Astrocyte (in vitro differentiated cells and primary cell): Measurements from ENCODE around the gene IL4R. TPM values are rescaled to one million over a fixed set of nuclear protein-coding genes. Genes with fewer than 3 reads are reported as not detected.

Experiments
- DNase-seq: peaks from one replicate; pipeline ENCODE4 v3.0.0-alpha.2; 2010; ENCODE audit warnings: low read depth
- FAIRE-seq: peaks from 2 replicates; lab custom pipeline; 2011; peaks lifted over from hg19 to GRCh38; lab: Jason Lieb, UNC
- H2AFZ ChIP-seq: 2 replicates; pipeline ENCODE4 v1.6.0; 2012; ENCODE audit warnings: low read depth, low read length, inconsistent platforms
- H3K27ac ChIP-seq: 2 replicates; pipeline ENCODE4 v1.5.1; 2011; ENCODE audit warnings: low read depth, low read length, inconsistent platforms
- H3K27me3 ChIP-seq: 2 replicates; pipeline ENCODE4 v1.6.0; 2011; ENCODE audit warnings: low read length, inconsistent platforms; ENCODE audit not compliant: insufficient read depth
- H3K36me3 ChIP-seq: 2 replicates; pipeline ENCODE4 v1.5.1; 2011; ENCODE audit warnings: low read length, inconsistent platforms; ENCODE audit not compliant: insufficient read depth
- H3K4me1 ChIP-seq: 2 replicates; pipeline ENCODE4 v1.5.1; 2011; ENCODE audit warnings: low read length, inconsistent platforms; ENCODE audit not compliant: insufficient read depth
- H3K4me2 ChIP-seq: 2 replicates; pipeline ENCODE4 v1.6.0; 2012; ENCODE audit warnings: low read length, inconsistent platforms
- H3K4me3 ChIP-seq: 2 replicates; pipeline ENCODE4 v1.5.1; 2011; ENCODE audit warnings: low read depth, mild to moderate bottlenecking, low read length, inconsistent platforms; ENCODE audit not compliant: insufficient read depth
- H3K79me2 ChIP-seq: 2 replicates; pipeline ENCODE4 v1.6.0; 2012; ENCODE audit warnings: mild to moderate bottlenecking, low read length, inconsistent platforms; ENCODE audit not compliant: insufficient read depth
- H3K9ac ChIP-seq: 2 replicates; pipeline ENCODE4 v1.6.0; 2012; ENCODE audit warnings: mild to moderate bottlenecking, low read length, inconsistent platforms
- H3K9me3 ChIP-seq: 2 replicates; pipeline ENCODE4 v1.5.1; 2012; ENCODE audit warnings: low read depth, mild to moderate bottlenecking, low read length, inconsistent platforms; ENCODE audit not compliant: insufficient read depth
- H4K20me1 ChIP-seq: 2 replicates; pipeline ENCODE4 v1.6.0; 2012; ENCODE audit warnings: low read length, inconsistent platforms; ENCODE audit not compliant: insufficient read depth
- H3K27ac Mint-ChIP-seq: one replicate; pipeline ENCODE4 v1.8.0; 2021; ENCODE audit warnings: mild to moderate bottlenecking, mixed read lengths; ENCODE audit not compliant: unreplicated experiment
- H3K27me3 Mint-ChIP-seq: one replicate; pipeline ENCODE4 v1.8.0; 2021; ENCODE audit warnings: low read depth, mixed read lengths; ENCODE audit not compliant: unreplicated experiment
- H3K36me3 Mint-ChIP-seq: one replicate; pipeline ENCODE4 v1.8.0; 2021; ENCODE audit warnings: low read depth, mixed read lengths; ENCODE audit not compliant: unreplicated experiment
- H3K4me1 Mint-ChIP-seq: one replicate; pipeline ENCODE4 v1.8.0; 2021; ENCODE audit warnings: low read depth, mixed read lengths; ENCODE audit not compliant: unreplicated experiment
- H3K4me3 Mint-ChIP-seq: one replicate; pipeline ENCODE4 v1.8.0; 2021; ENCODE audit warnings: mild to moderate bottlenecking, moderate library complexity, mixed read lengths; ENCODE audit not compliant: unreplicated experiment
- H3K9me3 Mint-ChIP-seq: one replicate; pipeline ENCODE4 v1.8.0; 2021; ENCODE audit warnings: mild to moderate bottlenecking, mixed read lengths; ENCODE audit not compliant: unreplicated experiment
- EZH2 ChIP-seq: IDR thresholded peaks from 2 replicates; pipeline ENCODE4 v1.6.1; 2012; ENCODE audit warnings: mild to moderate bottlenecking, low read length, inconsistent platforms; ENCODE audit not compliant: insufficient read depth
- total RNA-seq: library from RNA; stranded (reverse); gene quantifications from 2 replicates; pipeline ENCODE4 v1.2.1, GENCODE V29; 2021
- TF ChIP-seq, protein P1 (sequence below): IDR thresholded peaks from 2 replicates; pipeline ENCODE4 v1.5.1; 2011; ENCODE audit warnings: low read depth, mild to moderate bottlenecking, inconsistent platforms, low read length, moderate library complexity; ENCODE audit not compliant: insufficient read depth

The IL4R gene
- total RNA-seq, 1 donor from 2014 or later = 17.5 TPM

- Histone ChIP-seq H2AFZ (no peak overlapping the region), H3K36me3 (peaks cover 10% of the 10 kb centered on the region), H4K20me1 (peaks cover 6% of the 10 kb centered on the region), H3K4me3 (no peak overlapping the region), H3K27me3 (no peaks in the 10 kb centered on the region), H3K4me2 (no peak overlapping the region), H3K79me2 (peaks cover 53% of the 10 kb centered on the region), H3K9me3 (no peaks in the 10 kb centered on the region), H3K4me1 (peaks cover 13% of the 10 kb centered on the region), H3K9ac (peak overlapping the region; percentile 1), H3K27ac (no peak overlapping the region)
- no peaks in the 10 kb centered on the region for H3K4me1 Mint-ChIP-seq
- H3K4me3 Mint-ChIP-seq = no peak overlapping the region
- peaks cover 14% of the 10 kb centered on the region for H3K36me3 Mint-ChIP-seq
- H3K9me3 Mint-ChIP-seq = peaks cover 8% of the 10 kb centered on the region
- DNase-seq (no peak), FAIRE-seq (no peak)
- H3K27me3 Mint-ChIP-seq = no peaks in the 10 kb centered on the region
- H3K27ac Mint-ChIP-seq = no peak overlapping the region
- TF ChIP-seq, protein P1, sequence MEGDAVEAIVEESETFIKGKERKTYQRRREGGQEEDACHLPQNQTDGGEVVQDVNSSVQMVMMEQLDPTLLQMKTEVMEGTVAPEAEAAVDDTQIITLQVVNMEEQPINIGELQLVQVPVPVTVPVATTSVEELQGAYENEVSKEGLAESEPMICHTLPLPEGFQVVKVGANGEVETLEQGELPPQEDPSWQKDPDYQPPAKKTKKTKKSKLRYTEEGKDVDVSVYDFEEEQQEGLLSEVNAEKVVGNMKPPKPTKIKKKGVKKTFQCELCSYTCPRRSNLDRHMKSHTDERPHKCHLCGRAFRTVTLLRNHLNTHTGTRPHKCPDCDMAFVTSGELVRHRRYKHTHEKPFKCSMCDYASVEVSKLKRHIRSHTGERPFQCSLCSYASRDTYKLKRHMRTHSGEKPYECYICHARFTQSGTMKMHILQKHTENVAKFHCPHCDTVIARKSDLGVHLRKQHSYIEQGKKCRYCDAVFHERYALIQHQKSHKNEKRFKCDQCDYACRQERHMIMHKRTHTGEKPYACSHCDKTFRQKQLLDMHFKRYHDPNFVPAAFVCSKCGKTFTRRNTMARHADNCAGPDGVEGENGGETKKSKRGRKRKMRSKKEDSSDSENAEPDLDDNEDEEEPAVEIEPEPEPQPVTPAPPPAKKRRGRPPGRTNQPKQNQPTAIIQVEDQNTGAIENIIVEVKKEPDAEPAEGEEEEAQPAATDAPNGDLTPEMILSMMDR = no peak
- TF ChIP-seq EZH2 = no peak
Observed at GRCh38 chr16:27334192-27334764, 20.5 kb downstream of the IL4R start.

- no peak overlapping the region for H3K4me2 ChIP-seq
- no peaks in the 10 kb centered on the region for H3K27me3 Mint-ChIP-seq
- H3K4me1 Mint-ChIP-seq = no peaks in the 10 kb centered on the region
- TF ChIP-seq, protein P1 = no peak
- no peak for TF ChIP-seq EZH2
- H2AFZ ChIP-seq = no peak overlapping the region
- peaks cover 9% of the 10 kb centered on the region for H4K20me1 ChIP-seq
- H3K4me1 ChIP-seq = peaks cover 13% of the 10 kb centered on the region
- no peak overlapping the region for H3K4me3 Mint-ChIP-seq
- H3K4me3 ChIP-seq = no peak overlapping the region
- H3K36me3 Mint-ChIP-seq = peaks cover 14% of the 10 kb centered on the region
- H3K79me2 ChIP-seq = peaks cover 51% of the 10 kb centered on the region
- H3K27ac ChIP-seq = no peak overlapping the region
- no peaks in the 10 kb centered on the region for H3K9me3 ChIP-seq
- H3K27me3 ChIP-seq = no peaks in the 10 kb centered on the region
- peak overlapping the region; percentile 1 for H3K9ac ChIP-seq
- H3K27ac Mint-ChIP-seq = no peak overlapping the region
- DNase-seq (no peak), FAIRE-seq (no peak)
- peaks cover 4% of the 10 kb centered on the region for H3K9me3 Mint-ChIP-seq
- H3K36me3 ChIP-seq = peaks cover 12% of the 10 kb centered on the region
Observed at GRCh38 chr16:27334838-27335237, 21.1 kb downstream of the IL4R start.

GRCh38 chr16:27335349-27336053 lies 21.7 kb downstream of the IL4R start:
- H3K9me3 ChIP-seq = no peaks in the 10 kb centered on the region
- Mint-ChIP-seq H3K36me3 (peaks cover 16% of the 10 kb centered on the region), H3K4me3 (no peak overlapping the region), H3K4me1 (no peaks in the 10 kb centered on the region), H3K9me3 (peaks cover 4% of the 10 kb centered on the region), H3K27ac (no peak overlapping the region), H3K27me3 (no peaks in the 10 kb centered on the region)
- peaks cover 12% of the 10 kb centered on the region for H3K36me3 ChIP-seq
- peaks cover 51% of the 10 kb centered on the region for H3K79me2 ChIP-seq
- H3K4me3 ChIP-seq = no peak overlapping the region
- peak overlapping the region; percentile 19 for H3K27ac ChIP-seq
- TF ChIP-seq, protein P1 = no peak
- no peak for TF ChIP-seq EZH2
- H3K9ac ChIP-seq = no peak overlapping the region
- H3K4me2 ChIP-seq = no peak overlapping the region
- FAIRE-seq (no peak), DNase-seq (peak; percentile 36)
- H2AFZ ChIP-seq = no peak overlapping the region
- H4K20me1 ChIP-seq = peaks cover 10% of the 10 kb centered on the region
- peaks cover 10% of the 10 kb centered on the region for H3K4me1 ChIP-seq
- no peaks in the 10 kb centered on the region for H3K27me3 ChIP-seq
